Parathyroid adenoma (tissue), 2 donors: ENCODE measurements around the gene FRK.
A peak's percentile ranks its signal among the peaks of the same experiment; 100 is the strongest.

ENCODE experiments used
- H2AFZ ChIP-seq: fragments of 300-600 bp; sonication (generic); one replicate; pipeline ENCODE4 v1.7.0; 2017; ENCODE audit warnings: antibody characterized with exemption, mild to moderate bottlenecking
- H3K27ac ChIP-seq: fragments of 300-600 bp; sonication (generic); one replicate; pipeline ENCODE4 v1.7.0; 2017
- H3K27me3 ChIP-seq: fragments of 300-600 bp; sonication (generic); one replicate; pipeline ENCODE4 v1.7.0; 2017; ENCODE audit warnings: low read length; ENCODE audit not compliant: control insufficient read depth, insufficient read depth
- H3K36me3 ChIP-seq: fragments of 300-600 bp; sonication (generic); one replicate; pipeline ENCODE4 v1.7.0; 2017; ENCODE audit warnings: low read length; ENCODE audit not compliant: control insufficient read depth, insufficient read depth
- H3K4me1 ChIP-seq: fragments of 300-600 bp; sonication (generic); one replicate; pipeline ENCODE4 v1.7.0; 2017; ENCODE audit warnings: control low read depth
- H3K4me2 ChIP-seq: fragments of 300-600 bp; sonication (generic); one replicate; pipeline ENCODE4 v1.7.0; 2017; ENCODE audit warnings: low read length
- H3K4me3 ChIP-seq: fragments of 300-600 bp; sonication (generic); one replicate; pipeline ENCODE4 v1.7.0; 2017; ENCODE audit warnings: low read depth, low read length
- H3K79me2 ChIP-seq: fragments of 300-600 bp; sonication (generic); one replicate; pipeline ENCODE4 v1.7.0; 2017; ENCODE audit warnings: control low read depth
- H3K9ac ChIP-seq: fragments of 300-600 bp; sonication (generic); one replicate; pipeline ENCODE4 v1.7.0; 2017; ENCODE audit warnings: mild to moderate bottlenecking
- H3K9me3 ChIP-seq: fragments of 300-600 bp; sonication (generic); one replicate; pipeline ENCODE4 v1.7.0; 2017; ENCODE audit warnings: low read length; ENCODE audit not compliant: control insufficient read depth
- TF ChIP-seq, protein P1 (sequence below): fragments of 300-600 bp; sonication (generic); IDR thresholded peaks from one replicate; pipeline ENCODE4 v1.7.0; 2017; ENCODE audit warnings: antibody characterized with exemption, mild to moderate bottlenecking
- donor health status: primary hyperparathyroidism.

Gene FRK

DNA sequence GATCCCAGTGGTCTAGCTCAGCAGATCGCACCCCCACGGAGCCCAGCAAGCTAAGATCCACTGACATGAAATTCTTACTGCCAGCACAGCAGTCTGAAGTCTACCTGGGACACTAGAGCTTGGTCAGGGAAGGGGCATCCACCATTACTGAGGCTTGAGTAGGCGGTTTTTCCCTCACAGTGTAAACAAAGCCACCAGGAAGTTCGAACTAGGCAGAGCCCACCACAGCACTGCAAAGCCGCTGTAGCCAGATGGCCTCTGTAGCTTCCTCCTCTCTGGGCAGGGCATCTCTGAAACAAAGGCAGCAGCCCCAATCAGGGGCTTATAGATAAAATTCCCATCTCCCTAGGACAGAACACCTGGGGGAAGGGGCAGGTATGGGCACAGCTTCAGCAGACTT lies 18.8 kb downstream of the FRK start:
- Histone ChIP-seq H3K36me3 (no peaks in the 10 kb centered on the region), H3K27ac (no peak overlapping the region), H3K9me3 (no peaks in the 10 kb centered on the region), H3K4me1 (no peaks in the 10 kb centered on the region), H3K4me2 (no peak overlapping the region), H3K9ac (no peak overlapping the region), H3K79me2 (no peaks in the 10 kb centered on the region), H3K4me3 (no peak overlapping the region), H3K27me3 (no peaks in the 10 kb centered on the region), H2AFZ (no peak overlapping the region)
- TF ChIP-seq, protein P1, sequence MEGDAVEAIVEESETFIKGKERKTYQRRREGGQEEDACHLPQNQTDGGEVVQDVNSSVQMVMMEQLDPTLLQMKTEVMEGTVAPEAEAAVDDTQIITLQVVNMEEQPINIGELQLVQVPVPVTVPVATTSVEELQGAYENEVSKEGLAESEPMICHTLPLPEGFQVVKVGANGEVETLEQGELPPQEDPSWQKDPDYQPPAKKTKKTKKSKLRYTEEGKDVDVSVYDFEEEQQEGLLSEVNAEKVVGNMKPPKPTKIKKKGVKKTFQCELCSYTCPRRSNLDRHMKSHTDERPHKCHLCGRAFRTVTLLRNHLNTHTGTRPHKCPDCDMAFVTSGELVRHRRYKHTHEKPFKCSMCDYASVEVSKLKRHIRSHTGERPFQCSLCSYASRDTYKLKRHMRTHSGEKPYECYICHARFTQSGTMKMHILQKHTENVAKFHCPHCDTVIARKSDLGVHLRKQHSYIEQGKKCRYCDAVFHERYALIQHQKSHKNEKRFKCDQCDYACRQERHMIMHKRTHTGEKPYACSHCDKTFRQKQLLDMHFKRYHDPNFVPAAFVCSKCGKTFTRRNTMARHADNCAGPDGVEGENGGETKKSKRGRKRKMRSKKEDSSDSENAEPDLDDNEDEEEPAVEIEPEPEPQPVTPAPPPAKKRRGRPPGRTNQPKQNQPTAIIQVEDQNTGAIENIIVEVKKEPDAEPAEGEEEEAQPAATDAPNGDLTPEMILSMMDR: no peak

DNA sequence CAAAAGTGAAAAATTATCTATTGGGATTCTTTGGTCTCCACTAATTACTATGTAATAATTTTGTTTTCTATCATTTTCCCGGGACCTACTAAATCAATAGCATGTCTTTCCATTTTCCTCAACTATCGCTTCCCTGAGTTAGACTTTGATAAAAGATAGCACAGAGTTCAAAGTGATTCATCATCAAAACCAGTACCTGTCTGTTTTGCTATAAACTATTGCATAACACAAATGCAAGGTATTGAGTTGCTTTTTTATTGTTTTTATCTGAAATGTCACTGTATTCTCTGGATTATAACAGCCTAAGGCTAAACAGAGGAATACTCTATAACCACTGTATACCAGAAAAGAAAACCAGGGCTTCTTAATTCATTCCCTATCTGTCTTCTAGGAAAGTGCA lies 19.7 kb downstream of the FRK start:
- no peaks in the 10 kb centered on the region for H3K9me3 ChIP-seq
- H3K4me1 ChIP-seq: no peaks in the 10 kb centered on the region
- no peak overlapping the region for H2AFZ ChIP-seq
- no peaks in the 10 kb centered on the region for H3K27me3 ChIP-seq
- no peaks in the 10 kb centered on the region for H3K36me3 ChIP-seq
- H3K27ac ChIP-seq: no peak overlapping the region
- no peak overlapping the region for H3K4me3 ChIP-seq
- TF ChIP-seq, protein P1: no peak
- no peak overlapping the region for H3K9ac ChIP-seq
- H3K4me2 ChIP-seq: no peak overlapping the region
- no peaks in the 10 kb centered on the region for H3K79me2 ChIP-seq

GRCh38 chr6:116036885-116037284 lies 23.8 kb downstream of the FRK start:
- Histone ChIP-seq H3K36me3 (no peaks in the 10 kb centered on the region), H2AFZ (no peak overlapping the region), H3K4me1 (no peaks in the 10 kb centered on the region), H3K9ac (no peak overlapping the region), H3K4me3 (no peak overlapping the region), H3K9me3 (no peaks in the 10 kb centered on the region), H3K27me3 (no peaks in the 10 kb centered on the region), H3K79me2 (no peaks in the 10 kb centered on the region), H3K27ac (no peak overlapping the region), H3K4me2 (no peak overlapping the region)
- TF ChIP-seq, protein P1: no peak

GRCh38 chr6:116036075-116036773 lies 24.5 kb downstream of the FRK start:
- Histone ChIP-seq H3K36me3 (no peaks in the 10 kb centered on the region), H3K79me2 (no peaks in the 10 kb centered on the region), H3K4me2 (peak overlapping the region; percentile 31), H2AFZ (no peak overlapping the region), H3K27ac (no peak overlapping the region), H3K4me3 (no peak overlapping the region), H3K9me3 (no peaks in the 10 kb centered on the region), H3K9ac (no peak overlapping the region), H3K27me3 (no peaks in the 10 kb centered on the region), H3K4me1 (no peaks in the 10 kb centered on the region)
- TF ChIP-seq, protein P1: no peak

DNA sequence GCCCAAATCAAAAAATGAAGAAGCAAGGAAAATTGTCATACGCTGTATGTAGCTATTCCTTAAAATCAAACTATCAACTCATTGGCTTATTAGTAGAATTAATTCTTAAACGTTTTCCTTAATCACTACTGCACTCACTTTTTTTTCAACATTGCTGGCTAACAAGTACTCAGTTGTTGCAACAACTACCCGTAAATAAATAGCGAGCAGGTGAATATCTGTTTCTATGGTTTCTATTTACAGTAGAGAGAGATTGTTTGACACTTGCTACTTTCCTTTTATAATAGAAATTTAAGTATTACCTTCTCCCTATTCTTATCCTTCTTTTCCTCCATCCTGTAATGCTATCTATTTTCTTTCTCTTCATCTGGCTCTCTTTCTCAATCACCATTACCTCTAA lies 25.1 kb downstream of the FRK start:
- TF ChIP-seq, protein P1: no peak
- no peak overlapping the region for H3K27ac ChIP-seq
- H3K4me2 ChIP-seq: peak overlapping the region; percentile 31
- no peak overlapping the region for H3K4me3 ChIP-seq
- no peaks in the 10 kb centered on the region for H3K36me3 ChIP-seq
- H3K9me3 ChIP-seq: no peaks in the 10 kb centered on the region
- H3K9ac ChIP-seq: no peak overlapping the region
- no peaks in the 10 kb centered on the region for H3K79me2 ChIP-seq
- H3K27me3 ChIP-seq: no peaks in the 10 kb centered on the region
- no peaks in the 10 kb centered on the region for H3K4me1 ChIP-seq
- H2AFZ ChIP-seq: no peak overlapping the region
